ENCODE data around the gene ARRB2. TPM values are rescaled to one million over a fixed set of nuclear protein-coding genes. Genes with fewer than 3 reads are reported as not detected.

Gene ARRB2
- total RNA-seq, 2 donors from 2014 or later: 30.7 to 43.5 TPM

DNA sequence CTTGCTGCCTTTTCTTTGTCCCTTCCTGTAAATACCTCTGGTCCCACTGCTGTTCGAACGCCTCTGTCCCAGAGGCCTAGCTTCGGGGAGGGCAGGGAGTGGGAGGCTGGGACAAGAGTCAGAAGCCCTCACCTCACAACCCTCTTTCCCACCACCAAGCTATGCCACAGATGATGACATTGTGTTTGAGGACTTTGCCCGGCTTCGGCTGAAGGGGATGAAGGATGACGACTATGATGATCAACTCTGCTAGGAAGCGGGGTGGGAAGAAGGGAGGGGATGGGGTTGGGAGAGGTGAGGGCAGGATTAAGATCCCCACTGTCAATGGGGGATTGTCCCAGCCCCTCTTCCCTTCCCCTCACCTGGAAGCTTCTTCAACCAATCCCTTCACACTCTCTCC is 10.4 kb downstream of the ARRB2 start:
- DNase-seq (no peak), ATAC-seq (no peak)
- intact Hi-C loops (cut with DNase I): no loop called here

DNA sequence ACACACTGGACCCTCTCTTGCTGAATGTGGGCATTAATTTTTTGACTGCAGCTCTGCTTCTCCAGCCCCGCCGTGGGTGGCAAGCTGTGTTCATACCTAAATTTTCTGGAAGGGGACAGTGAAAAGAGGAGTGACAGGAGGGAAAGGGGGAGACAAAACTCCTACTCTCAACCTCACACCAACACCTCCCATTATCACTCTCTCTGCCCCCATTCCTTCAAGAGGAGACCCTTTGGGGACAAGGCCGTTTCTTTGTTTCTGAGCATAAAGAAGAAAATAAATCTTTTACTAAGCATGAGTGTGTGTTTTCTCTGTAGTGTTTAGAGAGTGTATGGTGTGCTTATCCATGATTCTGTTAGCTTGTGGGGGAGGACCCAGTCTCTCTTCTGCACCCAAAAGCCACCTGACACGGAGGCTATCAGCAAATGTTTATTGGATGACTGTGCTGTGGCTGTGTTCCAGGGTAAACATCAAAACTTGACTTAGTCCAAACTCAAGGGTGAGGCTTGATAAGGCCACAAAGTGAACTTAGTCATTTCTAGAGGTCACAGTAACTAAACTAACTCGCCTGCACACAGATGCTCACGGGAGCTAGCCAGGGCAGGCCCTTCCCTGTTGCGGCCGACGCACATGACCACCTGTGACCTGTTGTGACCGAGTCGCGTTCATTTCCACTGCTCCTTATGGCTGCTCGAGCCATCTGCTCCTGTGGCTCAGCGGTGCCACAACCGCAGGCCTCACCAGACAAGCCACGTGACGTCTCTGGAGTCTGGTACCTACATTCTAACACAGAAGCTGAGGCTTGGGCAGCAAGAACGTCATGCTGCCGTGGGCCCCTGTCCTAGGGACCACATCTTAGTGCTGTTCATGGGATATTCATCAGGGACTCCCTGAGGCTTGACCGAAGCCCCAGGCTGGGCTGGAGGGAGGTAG is 11.0 kb downstream of the ARRB2 start:
- peak; percentile 55 to 64 for ATAC-seq
- no peak for DNase-seq
- intact Hi-C loops (cut with DNase I): no loop called here

DNA sequence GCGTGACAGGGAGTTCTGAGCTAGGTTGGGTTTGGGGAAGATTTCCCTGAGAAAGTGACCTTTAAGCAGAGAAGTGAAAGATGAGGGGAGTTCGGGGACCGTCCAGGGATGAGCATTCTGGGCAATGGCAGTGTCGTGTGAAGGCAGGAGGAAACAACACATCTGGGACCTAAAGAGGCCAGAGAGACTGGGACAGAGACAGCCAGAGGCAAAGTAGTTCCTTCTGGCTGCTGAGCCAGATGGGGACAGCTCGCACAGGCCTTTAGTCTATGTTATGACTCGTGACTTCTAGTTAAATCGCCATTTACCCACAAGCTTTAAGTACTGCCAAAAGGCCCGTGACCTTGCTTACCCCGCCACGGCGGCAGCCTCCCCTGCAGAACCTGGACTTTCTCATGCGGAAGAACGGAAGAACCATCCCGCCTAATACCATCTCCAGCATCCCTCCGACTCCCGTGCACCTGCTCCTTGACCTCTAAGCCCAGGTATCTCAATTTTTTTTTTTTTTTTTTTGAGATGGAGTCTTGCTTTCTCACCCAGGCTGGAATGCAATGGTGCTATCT is 12.3 kb downstream of the ARRB2 start:
- intact Hi-C loops (cut with DNase I): no loop called here
- DNase-seq: no peak
- ATAC-seq: no peak

DNA sequence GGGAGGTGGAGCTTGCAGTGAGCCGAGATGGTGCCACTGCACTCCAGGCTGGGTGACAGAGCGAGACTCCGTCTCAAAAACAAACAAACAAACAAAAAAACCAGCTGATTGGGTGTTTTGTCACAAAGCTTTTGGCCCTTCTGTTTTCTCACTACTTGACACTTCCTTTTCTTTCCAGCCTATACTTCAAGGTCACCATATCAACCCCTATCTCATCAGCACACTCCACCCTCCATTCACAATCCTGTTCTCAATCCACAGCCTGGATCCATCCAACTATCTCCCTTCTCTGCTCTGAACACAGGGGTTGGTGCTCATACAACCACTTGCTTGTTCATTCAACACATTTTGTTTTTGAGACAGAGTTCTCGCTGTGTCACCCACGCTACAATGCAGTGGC is 14.2 kb downstream of the ARRB2 start:
- DNase-seq (no peak), ATAC-seq (no peak)
- intact Hi-C loops (cut with DNase I): no loop called here

DNA sequence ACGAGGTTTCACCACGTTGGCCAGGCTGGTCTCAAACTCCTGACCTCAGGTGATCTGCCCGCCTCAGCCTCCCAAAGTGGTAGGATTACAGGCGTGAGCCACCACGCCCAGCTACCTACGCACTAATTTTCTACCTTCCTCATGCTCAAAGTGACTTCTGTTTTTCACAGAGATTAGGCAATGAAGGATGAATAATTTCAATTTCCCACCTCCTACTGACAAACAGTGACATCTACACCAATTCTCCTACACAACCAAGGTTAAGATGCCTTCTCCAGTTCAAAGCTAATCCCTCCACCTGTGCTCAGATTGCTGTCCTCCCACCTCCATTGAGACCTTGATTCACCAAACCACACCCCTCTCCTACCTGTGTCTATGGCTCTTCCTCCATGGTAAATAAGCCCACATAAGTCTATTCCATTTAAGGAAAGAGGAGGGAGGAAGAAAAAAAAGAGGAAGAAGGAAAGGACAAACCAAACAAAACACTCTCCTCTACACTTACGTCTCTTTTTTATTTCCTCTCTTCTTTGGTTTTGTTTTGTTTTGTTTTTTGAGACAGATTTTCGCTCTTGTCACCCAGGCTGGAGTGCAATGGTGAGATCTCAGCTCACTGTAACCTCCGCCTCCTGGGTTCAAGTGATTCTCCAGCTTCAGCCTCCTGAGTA is 15.3 kb downstream of the ARRB2 start:
- intact Hi-C loops (cut with DNase I): no loop called here
- DNase-seq (no peak), ATAC-seq (no peak)

DNA sequence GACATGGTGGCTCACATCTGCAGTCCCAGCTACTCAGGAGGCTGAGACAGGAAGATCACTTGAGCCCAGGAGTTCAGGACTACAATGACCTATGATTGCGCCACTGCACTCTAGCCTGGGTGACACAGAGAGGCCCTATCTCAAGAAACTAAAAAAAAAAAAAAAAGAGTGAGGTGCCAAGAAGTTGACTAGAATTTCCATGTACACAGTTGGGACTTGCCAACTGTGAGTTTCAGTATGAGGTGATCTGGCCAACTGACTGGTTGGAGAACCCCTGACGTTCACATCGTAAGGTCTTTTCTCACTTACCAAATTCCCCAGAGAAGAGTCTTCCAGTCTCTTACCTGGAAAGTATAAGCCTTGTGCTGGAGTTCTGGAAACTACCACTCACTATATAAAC is 17.7 kb downstream of the ARRB2 start:
- no peak for ATAC-seq
- intact Hi-C loops (cut with DNase I): no loop called here
- no peak for DNase-seq

DNA sequence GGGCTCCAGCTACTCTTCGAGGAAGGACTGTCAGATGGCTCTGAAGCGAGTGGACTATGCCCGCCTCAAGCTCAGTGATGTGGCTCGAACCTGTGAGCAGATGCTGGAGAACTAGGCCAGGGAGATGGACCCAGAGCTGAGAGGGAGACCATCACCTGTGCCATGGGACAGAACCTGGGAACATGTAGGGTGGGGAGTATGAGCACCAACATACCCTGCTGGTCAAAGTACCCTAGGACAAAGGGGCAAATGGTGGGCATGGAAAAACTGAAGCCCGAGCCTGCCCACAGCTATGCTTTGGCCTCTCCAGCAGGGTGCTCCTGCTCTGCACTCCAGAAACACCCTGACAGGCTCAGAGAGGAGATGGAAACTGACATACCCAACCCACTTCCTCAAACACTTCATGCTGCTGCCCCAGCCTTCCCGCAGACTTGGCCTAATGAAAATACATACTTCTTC is 22.7 kb downstream of the ARRB2 start:
- intact Hi-C loops (cut with DNase I): loop anchor here (5.0 to 10.0 kb wide), 2 partner anchors 152 to 154 kb away; no protein-coding TSS in a partner anchor
- DNase-seq: no peak

DNA sequence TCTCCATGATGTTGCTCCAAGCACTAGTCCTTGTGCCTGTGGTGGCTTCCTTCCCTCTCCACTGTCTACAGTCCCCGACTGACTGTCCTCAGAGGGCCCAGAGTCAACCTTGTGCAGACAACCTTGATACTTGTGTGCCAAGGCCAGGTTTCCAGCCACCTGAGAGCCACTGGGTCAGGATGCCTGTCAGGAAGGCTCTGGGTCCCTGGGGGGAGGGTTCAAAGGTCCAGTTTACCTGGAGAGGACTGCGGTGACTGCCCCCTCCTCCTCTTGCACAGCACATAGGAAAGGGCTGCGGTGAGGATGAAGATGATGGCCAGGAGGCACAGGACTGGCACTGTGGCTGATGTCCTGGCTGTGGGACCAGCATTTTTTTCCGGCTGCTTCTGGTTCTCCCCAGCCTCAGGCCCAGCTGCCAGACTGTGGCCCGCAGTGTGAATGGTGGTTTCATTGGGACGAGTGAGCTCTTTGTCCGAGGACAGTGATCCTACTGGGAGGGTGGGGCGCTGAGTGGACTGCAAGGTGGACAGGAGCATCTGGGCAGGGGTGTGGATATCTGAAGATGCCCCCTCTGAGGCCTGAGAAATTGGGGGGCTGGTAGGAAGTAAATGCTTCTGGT is 24.5 kb downstream of the ARRB2 start:
- no peak for DNase-seq
- intact Hi-C loops (cut with DNase I): loop anchor here (5.0 to 10.0 kb wide), 2 partner anchors 150 to 152 kb away; no protein-coding TSS in a partner anchor
- no peak for ATAC-seq

More for the DNA sequence above, 22.7 kb downstream of the ARRB2 start:
- ATAC-seq: no peak

DNA sequence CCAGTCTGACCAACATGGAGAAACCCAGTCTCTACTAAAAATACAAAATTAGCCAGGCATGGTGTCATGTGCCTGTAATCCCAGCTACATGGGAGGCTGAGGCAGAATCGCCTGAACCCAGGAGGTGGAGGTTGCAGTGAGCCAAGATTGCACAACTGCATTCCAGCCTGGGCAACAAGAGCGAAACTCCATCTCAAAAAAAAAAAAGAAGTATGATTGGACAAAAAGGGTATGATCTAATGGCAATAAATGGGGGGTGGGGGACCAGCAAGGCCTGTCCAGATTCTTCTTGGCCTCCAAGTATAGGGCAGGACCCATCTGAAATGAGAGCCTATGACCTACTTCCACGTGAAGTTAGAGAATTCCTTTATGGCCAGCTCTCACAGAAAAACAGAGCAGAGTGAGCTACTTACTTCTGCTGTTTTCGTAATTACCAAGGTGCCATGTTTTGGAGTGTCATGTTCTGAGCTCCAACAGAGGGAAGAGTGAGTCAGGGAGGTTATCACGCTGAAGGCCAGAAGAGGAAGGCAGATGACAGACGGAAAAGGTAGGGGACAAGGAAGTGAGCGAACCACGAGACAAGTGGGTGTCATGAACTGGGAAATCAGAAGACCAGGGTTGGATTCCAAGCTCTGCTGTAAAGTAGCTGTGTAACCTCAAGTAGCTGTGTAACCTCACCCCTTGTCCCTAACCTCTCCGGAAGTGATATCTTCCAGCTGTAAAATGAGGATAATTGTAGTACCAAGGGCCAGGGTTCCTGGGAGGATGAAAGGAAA is 25.6 kb downstream of the ARRB2 start:
- ATAC-seq (no peak), DNase-seq (no peak)
- intact Hi-C loops (cut with DNase I): loop anchor here in 1 of 2 donors (10.0 kb wide), 1 partner anchor 149 kb away; no protein-coding TSS in a partner anchor

DNA sequence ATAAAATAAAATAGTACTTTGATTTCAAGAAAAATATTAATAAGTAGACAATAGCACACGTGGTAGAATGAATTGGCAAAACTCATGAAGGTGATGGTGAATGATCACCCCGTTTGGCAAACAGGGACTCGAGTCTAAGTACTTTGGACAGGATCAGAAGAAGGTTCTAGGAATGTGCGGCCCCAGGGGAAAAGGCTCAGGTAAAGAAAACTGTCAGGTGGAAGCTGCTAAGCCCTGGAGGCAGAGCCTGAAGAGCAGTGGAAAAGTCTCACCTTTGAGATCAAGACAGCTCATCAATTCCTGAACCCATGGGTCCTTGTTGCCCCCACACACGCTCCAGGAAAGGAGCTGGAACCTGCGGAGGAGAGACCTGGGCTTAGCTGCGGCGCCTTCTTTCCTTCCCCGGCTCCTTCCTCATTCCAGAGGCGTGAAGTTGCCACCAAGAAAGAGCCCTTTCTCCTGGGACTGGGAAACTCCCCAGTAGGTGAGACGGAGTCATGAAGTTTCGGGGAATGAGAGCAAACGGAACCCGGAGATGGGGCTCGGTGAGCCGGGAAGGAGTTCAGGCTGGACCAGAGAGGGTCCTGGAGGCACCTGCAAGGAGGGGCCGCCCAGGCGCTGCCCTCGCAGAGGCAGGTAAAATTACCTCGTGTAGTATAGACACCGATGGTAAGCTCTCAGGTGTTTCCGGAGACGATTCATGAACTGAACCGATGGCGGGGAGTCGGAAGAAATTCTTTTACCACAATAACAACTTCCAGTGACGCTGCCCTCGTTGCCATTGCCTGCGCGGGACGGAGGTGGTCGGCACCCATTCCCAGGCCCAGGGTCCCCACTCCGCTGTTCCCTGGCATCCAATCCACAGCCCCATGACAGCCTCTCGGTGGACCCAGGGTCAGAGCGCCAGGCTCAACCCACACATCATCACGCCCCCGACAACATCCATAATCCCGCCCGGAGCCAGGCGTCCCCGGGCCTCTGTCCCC is 28.0 kb downstream of the ARRB2 start:
- ATAC-seq (peak; percentile 11 to 12), DNase-seq (no peak)
- intact Hi-C loops (cut with DNase I): loop anchor here in 1 of 2 donors (10.0 kb wide), 1 partner anchor 146 kb away; no protein-coding TSS in a partner anchor

DNA sequence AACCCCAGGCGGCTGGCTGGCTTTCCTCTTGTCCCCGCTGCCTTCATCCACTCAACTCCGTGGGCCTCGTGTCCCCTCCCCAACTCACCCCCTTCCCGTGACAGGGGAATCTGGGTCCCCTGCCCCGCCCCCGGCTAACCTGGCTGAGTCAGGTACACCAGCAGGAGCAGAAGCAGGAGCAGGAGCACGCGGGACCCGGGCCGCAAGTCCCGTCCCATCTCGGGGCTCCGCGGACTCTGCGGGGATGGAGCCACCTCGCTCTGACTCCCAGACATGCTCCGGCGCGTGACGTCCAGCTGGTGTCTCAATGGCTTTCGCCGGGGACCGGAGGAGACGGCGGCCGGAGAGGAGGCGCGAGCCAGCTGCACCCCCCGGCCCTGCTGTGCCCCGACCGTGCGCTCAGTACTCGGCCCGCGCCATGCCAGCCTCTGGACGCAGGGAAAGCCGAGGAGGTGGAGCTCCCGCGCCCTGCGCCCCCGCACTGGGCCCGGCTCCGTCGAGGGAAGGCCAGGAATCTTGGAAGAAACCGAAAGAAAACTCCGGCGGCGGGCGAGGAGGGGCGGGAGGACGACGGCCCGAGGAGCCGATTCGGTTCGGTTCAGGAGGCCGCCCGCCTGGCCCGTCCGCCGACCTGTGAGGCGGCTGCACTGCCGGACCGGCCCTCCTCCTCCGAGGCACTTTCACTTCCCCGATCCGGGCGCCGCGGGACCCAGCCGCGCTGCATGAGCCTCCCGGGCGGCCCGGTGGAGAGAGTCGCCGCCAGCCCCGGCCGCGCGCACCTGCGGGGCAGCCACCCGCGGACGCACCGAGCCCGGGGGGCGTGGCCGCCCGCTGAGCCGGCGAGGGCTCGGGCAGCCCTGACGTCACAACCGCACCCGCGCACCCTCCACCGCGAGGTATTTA is 28.9 kb downstream of the ARRB2 start, which contains the start of the genes CXCL16 and ZMYND15:
CXCL16 (minus strand) TSS at position 807 of the 903 bp plus-strand sequence; CDS start at position 218, 589 bp downstream.
ZMYND15 (plus strand) TSS at position 712 of the 903 bp plus-strand sequence. CDS start 716 bp downstream, outside the sequence.
- peak; percentile 76 to 77 for ATAC-seq
- intact Hi-C loops (cut with DNase I): loop anchor here (5.0 to 10.0 kb wide), 2 partner anchors 48 to 145 kb away; partner anchors contain the start of genes GLTPD2 (in 1 of the 2) and VMO1 (in 1 of the 2)
- DNase-seq: peak; percentile 68

DNA sequence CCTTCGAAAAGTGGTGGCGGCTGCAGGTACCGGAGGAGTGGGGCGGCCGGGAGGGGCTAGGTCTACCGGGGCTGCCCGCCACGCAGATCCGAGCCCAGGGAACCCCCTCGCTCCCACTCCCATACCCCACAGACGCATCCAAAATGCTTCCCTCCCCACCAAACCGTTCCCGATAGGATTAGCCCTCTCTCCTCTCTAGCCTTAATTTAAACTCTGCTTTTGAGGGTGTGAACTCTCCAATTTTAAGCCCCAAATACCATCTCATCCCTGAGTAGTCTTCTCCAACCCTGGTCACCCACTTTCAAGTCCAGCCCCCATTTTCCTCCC is 29.6 kb downstream of the ARRB2 start:
- DNase-seq: no peak
- intact Hi-C loops (cut with DNase I): loop anchor here in 1 of 2 donors (5.0 kb wide), 1 partner anchor 47 kb away; the partner anchor contains the start of genes GLTPD2 and VMO1
- no peak for ATAC-seq

DNA sequence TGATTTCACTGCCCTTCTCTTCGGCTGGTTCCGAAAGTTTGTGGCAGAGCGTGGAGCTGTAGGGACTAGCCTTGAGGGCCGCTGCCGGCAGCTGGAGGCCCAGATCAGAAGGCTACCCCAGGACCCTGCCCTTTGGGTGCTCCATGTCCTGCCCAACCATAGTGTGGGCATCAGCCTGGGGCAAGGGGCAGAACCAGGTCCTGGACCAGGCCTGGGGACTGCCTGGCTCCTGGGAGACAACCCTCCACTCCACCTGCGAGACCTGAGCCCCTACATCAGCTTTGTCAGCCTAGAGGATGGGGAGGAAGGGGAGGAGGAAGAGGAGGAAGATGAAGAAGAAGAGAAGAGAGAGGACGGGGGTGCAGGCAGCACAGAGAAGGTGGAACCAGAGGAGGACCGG is 30.2 kb downstream of the ARRB2 start:
- DNase-seq (no peak), ATAC-seq (no peak)
- intact Hi-C loops (cut with DNase I): loop anchor here in 1 of 2 donors (5.0 kb wide), 1 partner anchor 47 kb away; the partner anchor contains the start of genes GLTPD2 and VMO1

DNA sequence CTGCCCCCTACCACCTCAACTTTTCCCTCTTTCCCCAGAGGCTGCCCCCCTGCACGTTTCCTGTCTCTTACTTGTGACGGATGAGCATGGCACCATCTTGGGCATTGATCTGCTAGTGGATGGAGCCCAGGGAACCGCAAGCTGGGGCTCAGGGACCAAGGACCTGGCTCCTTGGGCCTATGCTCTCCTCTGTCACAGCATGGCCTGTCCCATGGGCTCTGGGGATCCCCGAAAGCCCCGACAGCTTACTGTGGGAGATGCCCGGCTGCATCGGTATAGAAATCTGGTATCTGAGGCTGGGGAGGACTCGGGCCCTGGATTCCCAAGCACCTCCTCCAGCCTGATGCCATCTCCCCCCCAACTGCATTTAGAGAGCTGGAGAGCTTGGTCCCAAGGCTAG is 31.1 kb downstream of the ARRB2 start:
- ATAC-seq (no peak), DNase-seq (no peak)
- intact Hi-C loops (cut with DNase I): loop anchor here in 1 of 2 donors (5.0 kb wide), 1 partner anchor 46 kb away; the partner anchor contains the start of genes GLTPD2 and VMO1

DNA sequence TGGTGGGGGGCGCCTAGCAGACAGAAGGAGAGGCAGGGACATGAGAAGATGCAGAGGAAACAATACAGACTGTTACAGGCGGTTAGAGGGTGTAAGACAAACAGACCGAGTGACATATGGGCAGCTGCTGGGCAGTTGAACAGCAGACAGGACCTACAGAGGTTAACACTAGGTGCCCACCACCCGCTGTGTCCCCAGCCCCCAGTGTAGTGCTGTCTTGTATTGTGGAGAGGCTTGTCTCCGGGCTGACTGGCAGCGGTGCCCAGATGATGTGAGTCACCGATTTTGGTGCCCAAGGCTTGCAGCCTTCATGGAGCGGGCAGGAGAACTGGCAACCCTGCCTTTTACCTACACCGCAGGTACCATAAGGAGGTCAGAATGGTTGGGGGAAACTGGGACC is 31.7 kb downstream of the ARRB2 start:
- DNase-seq (no peak), ATAC-seq (no peak)
- intact Hi-C loops (cut with DNase I): loop anchor here in 1 of 2 donors (5.0 kb wide), 1 partner anchor 45 kb away; the partner anchor contains the start of genes GLTPD2 and VMO1

DNA sequence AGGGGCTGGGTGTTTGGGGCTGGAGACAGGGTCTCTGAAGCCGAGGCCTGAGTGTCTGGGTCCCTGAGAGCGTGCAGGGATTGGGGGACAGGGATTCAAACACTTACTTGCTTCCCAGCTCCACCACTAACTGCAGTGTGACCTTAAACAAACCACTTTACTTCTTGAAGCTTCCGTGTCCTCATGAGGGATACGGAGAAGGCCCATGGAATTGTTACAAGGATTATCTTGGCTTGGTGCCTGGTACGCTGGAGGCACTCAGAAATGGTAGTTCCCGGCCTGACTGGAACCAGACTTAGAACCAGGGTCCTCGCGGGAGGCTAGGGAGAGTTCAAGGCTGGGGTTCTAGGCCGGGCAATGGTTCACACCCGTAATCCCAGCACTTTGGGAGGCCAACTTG is 32.2 kb downstream of the ARRB2 start:
- intact Hi-C loops (cut with DNase I): loop anchor here in 1 of 2 donors (5.0 kb wide), 1 partner anchor 45 kb away; the partner anchor contains the start of genes GLTPD2 and VMO1
- DNase-seq (no peak), ATAC-seq (no peak)
